ENCODE results near the gene GPER1.

- TF ChIP-seq POLR2A (IDR thresholded peaks at IDR 0.05; ENCODE audit: low read length) = no peak
- no peak for TF ChIP-seq GATA1 (IDR thresholded peaks at IDR 0.05; ENCODE audit: low read depth, low read length)
Measured at GRCh38 chr7:1100386-1100785, 12.5 kb downstream of the GPER1 start.

All from erythroblast (primary cell).